Kidney epithelial cell (primary cell): Measurements from ENCODE around the gene GADD45G. TPM values are rescaled to one million over a fixed set of nuclear protein-coding genes. Genes with fewer than 3 reads are reported as not detected.

Source experiments
- DNase-seq: peaks from one replicate; pipeline ENCODE4 v3.0.0-alpha.2; 2010; ENCODE audit warnings: low read depth
- H3K27me3 ChIP-seq: 2 replicates; pipeline ENCODE4 v1.6.0; 2011; ENCODE audit warnings: low read length; ENCODE audit not compliant: control insufficient read depth, insufficient read depth
- H3K36me3 ChIP-seq: 2 replicates; pipeline ENCODE4 v1.5.1; 2011; ENCODE audit warnings: low read length; ENCODE audit not compliant: control insufficient read depth, insufficient read depth
- H3K4me3 ChIP-seq: 2 replicates; pipeline ENCODE4 v1.5.1; 2011; ENCODE audit warnings: low read depth, mild to moderate bottlenecking, control low read depth, low read length
- CTCF ChIP-seq: IDR thresholded peaks from 2 replicates; pipeline ENCODE4 v1.5.1; 2011; ENCODE audit warnings: mild to moderate bottlenecking, moderate library complexity, low read length, control low read depth, inconsistent platforms; ENCODE audit not compliant: insufficient read depth, poor library complexity, severe bottlenecking
- total RNA-seq: library from RNA; depleted of rRNA; stranded (reverse); fragments of >200 nt; gene quantifications from 2 replicates; pipeline ENCODE4 v1.2.3, GENCODE V29; 2015

The GADD45G gene
- total RNA-seq, 1 donor from 2014 or later: 2.2 TPM

GRCh38 chr9:89622933-89623861 lies 18.4 kb downstream of the GADD45G start:
- no peak for TF ChIP-seq CTCF
- H3K27me3 ChIP-seq: peaks cover 43% of the 10 kb centered on the region
- no peaks in the 10 kb centered on the region for H3K36me3 ChIP-seq
- DNase-seq: no peak
- no peak overlapping the region for H3K4me3 ChIP-seq

DNA sequence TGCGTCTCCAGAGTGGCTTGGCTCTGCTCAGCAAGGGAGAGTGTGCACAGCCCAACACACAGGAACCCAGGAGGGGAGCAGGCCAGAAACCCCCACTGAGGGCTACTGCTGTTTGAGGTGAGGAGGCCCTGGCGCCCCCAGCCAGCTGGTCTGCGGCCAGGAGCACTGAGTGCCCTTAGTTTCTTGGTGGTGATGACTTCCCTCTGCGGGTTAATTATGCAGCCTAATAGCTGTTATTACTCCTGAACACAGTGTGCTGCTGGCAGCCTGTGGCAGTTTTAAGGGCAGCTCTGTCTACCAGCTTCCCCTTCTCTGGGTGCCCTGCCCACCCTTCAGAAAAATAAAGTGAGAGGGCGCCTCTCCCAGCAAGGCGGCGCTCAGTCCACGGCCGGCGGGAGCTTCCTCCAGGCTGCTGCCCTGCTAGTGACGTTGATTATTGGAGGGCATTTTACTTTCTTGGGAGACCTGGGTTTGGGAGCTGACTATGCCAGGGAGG lies 19.2 kb downstream of the GADD45G start:
- no peak for DNase-seq
- Histone ChIP-seq H3K4me3 (no peak overlapping the region), H3K27me3 (peaks cover 44% of the 10 kb centered on the region), H3K36me3 (no peaks in the 10 kb centered on the region)
- no peak for TF ChIP-seq CTCF

DNA sequence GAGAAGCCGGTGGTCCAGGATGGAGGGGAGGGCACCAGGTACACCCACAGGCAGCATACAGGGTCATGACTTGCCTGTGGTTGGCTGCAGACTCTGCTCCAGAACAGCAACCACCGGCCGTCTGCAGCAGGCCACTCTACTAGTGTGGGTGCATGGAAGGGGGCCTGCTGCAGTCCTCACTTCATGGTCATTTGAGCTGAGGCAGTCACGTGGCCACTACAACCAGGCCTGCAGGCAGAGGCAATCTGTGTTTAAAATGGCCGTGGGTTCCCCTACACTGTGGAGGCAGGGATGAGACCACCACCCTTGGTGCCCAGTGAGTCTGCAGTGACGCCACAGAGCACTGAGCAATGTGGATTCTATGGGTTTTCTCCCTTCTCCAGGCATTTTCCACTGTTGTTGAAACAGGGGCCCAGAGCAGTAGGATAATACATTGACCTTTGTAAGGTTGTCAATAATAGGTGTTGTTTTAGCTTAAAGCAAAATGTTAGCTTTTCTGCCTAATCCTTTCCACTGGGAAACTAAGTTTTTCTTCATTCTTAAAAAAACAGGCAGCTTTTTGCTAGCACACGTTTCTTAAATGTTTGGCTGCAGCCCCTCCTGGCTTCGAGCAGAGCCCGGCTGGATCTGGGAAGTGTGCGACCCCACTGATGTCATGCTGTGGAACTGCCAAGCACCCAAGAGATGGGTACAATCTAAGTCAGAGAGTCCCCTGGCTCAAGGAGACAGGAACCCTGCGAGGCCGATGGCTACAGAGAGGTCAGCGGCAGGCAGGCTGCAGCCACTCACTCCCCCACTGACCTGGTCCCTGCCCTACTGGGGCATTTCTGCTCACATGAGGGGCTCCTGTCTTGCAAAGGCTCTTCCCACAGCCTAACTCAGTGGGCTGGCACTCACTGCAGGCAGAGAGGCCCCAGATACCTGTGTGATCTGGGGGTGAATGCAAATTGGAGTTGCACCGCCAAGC lies 21.2 kb downstream of the GADD45G start:
- peaks cover 42% of the 10 kb centered on the region for H3K27me3 ChIP-seq
- no peak for TF ChIP-seq CTCF

DNA sequence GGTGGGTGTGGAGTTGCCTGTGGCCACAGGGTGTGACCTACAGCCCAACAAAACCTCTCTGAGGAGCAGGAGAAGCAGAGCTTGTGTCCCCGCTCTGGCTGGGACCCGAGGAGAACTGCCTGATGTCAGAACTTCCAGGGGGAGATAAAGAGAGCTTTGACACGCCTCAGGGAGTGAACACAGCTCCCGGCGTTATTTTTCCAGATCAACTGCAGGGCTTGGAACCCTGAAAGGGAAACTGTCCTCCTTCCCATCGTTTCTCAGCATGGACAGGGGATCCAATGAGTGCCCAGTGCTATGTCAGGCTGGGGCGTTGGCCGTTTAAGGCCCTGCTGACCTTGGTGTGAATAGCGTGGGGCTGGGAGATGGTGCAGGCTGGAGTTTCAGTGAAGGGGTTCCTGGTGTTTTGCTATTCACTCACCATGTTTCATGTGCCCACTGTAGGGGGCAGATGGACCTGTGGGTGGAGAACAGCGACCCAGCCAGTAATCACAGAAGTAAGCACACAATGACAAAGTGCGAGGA lies 22.0 kb downstream of the GADD45G start:
- no peak for TF ChIP-seq CTCF
- Histone ChIP-seq H3K4me3 (no peak overlapping the region), H3K27me3 (peaks cover 42% of the 10 kb centered on the region), H3K36me3 (no peaks in the 10 kb centered on the region)
- DNase-seq: no peak

More for the DNA sequence above, 21.2 kb downstream of the GADD45G start:
- no peaks in the 10 kb centered on the region for H3K36me3 ChIP-seq
- H3K4me3 ChIP-seq: no peak overlapping the region
- DNase-seq: no peak

DNA sequence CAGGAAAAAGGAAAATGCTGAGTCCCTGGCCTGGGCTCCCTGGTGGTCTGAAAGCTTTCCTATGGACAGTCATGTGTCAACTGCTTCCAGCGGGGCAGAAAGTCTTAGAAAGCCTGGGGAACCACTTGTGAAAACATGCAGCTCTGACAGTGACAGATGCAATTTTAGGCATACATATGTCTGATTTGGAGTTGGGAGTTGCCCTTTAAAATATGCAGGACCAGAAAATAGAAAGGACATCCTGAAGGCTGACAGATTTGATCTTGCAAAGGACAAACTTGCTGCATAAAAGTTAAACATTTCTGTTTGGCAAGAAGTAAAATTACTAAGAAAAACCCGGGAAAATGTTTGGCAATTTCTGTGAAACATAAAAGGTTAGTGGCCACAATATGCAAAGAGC lies 23.8 kb downstream of the GADD45G start:
- Histone ChIP-seq H3K36me3 (no peaks in the 10 kb centered on the region), H3K27me3 (peaks cover 30% of the 10 kb centered on the region), H3K4me3 (no peak overlapping the region)
- no peak for TF ChIP-seq CTCF
- DNase-seq: no peak
